GM10847 (cell line): ENCODE measurements around the gene TEX26.

ENCODE experiments used
- POLR2A ChIP-seq: IDR thresholded peaks from 2 replicates; pipeline ENCODE4 v1.6.1; 2011; ENCODE audit not compliant: insufficient read length; ENCODE audit errors: extremely low read depth

The TEX26 gene

GRCh38 chr13:30932481-30933353 lies at the start of gene TEX26:
TSS of gene TEX26 (plus strand) at chr13:30932656. CDS start at chr13:30932716, 60 bp downstream.
- TF ChIP-seq POLR2A = no peak

DNA sequence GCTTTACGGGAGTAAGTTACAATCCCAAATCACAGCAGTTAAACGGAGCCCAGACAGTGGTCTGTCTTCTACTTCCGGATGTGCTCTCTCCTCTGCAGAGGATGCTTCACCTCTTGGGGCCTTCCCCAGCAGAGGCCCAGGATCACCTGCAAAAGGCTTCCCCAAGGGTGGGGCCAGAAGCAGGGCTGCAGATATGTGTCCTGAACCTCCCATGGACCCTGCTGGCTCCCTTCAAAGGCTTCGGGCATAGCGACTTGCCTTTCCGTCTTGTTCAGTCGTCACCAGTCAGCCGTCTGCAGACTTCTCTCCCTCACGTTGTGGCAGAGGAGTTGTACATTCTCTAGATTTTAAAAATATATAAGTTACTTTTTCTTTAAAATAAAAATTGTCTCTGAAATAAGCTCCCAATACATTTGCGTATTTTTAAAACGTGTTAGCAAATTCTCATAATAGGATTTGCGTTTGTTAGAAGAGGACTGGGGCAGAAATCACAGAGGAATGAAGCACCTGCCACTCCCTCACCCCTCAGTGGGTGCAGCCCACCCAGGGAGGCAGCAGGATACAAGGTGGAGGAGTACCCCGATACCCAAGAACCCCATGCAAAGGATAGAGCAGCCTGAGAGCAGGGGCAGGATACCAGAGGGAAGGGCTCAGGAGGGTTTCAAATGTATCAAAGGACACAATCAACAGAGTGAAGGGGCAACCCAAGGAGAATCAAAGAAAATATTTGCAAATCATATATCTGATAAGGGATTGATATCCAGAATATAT lies 49.3 kb upstream of the TEX26 start:
- no peak for TF ChIP-seq POLR2A

DNA sequence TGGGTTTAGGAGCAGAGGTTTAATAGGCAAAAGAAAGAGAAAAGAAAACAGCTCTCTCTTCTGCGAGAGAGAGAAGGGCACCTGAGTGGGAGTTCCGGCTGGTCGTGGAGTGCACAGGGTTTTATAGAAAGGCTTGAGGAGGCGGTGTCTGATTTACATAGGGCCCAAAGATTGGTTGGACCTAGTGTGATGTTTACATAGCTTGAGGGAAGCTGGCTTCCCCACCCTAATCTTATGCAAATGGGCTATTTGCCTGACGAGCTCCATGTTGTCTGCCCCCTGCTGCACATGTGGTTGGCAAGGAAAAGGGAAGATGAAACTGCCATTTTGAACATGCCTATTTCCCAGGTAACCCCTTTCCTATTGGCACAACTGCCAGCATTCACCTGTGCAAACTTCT lies 47.9 kb upstream of the TEX26 start:
- TF ChIP-seq POLR2A = no peak

GRCh38 chr13:30889196-30889690 lies 43.2 kb upstream of the TEX26 start:
- no peak for TF ChIP-seq POLR2A

GRCh38 chr13:30892966-30893365 lies 39.5 kb upstream of the TEX26 start:
- TF ChIP-seq POLR2A = no peak

DNA sequence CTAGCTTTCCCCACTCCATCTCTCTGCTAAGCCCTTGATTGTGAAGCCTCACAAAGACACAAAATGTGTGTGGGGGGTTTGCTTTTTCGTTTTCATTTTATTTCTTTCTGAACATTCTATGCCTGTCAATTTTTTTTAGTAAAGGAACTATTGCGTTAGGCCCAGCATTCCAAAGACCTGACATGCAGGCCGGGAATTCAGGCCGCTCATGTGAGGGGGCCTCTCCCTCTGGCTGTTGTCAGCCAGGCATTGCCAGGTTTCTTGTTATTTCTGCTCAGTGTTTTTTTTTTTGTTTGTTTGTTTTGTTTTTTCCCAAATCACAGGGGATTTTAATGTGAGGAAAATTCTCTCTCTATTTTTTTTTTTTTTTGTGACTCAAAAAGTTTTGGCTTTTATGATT lies 36.7 kb upstream of the TEX26 start:
- TF ChIP-seq POLR2A = no peak

DNA sequence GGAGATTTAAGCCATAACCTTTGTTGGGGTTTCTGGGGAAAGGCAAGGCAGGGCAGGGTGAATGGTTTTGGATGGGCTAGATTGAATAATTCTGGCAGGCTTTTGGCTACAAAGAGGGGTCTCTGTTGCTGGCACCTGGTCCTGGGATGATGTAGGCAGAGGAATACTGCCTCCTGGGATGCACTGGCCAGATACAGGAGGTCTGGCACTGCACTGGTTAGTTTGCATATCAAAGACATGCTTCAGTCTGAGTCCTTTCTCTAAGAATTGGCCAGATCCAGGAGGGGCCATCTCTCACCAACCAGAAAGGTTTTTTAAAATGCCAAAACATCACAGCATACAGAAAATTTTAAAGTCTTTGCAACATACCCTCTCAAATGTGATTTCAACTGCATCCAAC lies 34.4 kb upstream of the TEX26 start:
- no peak for TF ChIP-seq POLR2A

GRCh38 chr13:30898678-30899241 lies 33.7 kb upstream of the TEX26 start:
- TF ChIP-seq POLR2A = no peak

DNA sequence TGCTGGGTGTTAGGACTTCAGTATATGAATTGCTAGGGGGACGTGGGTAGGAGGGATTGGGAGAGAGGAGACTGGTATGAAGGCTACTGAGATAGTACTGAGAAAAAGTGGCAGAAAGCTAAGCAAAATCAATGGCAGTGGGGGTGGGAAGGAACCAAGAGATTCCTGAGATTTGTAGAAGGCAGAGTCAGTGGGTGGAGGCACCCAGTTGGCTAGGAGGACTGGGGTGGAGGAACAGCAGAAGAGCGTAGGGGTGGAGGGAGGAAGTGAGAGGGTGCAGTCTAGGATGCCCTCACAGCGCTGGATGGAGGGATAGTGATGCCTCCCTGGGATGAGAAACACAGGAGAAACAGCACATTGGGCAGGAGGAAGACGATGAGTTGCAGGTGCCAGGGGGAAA lies 32.0 kb upstream of the TEX26 start:
- TF ChIP-seq POLR2A = no peak

- no peak for TF ChIP-seq POLR2A
Measured at GRCh38 chr13:30900952-30901749, 31.3 kb upstream of the TEX26 start.

- TF ChIP-seq POLR2A = no peak
Measured at GRCh38 chr13:30904043-30904442, 28.4 kb upstream of the TEX26 start.

GRCh38 chr13:30905932-30906383 lies 26.5 kb upstream of the TEX26 start, which contains the start of gene MEDAG:
TSS of gene MEDAG (plus strand) at chr13:30906271. CDS start at chr13:30906516, 245 bp downstream.
- no peak for TF ChIP-seq POLR2A

GRCh38 chr13:30906411-30907051 lies 25.9 kb upstream of the TEX26 start:
- no peak for TF ChIP-seq POLR2A
